ENCODE results near the gene SPRY2.
A peak's percentile ranks its signal among the peaks of the same experiment; 100 is the strongest.

The SPRY2 gene

DNA sequence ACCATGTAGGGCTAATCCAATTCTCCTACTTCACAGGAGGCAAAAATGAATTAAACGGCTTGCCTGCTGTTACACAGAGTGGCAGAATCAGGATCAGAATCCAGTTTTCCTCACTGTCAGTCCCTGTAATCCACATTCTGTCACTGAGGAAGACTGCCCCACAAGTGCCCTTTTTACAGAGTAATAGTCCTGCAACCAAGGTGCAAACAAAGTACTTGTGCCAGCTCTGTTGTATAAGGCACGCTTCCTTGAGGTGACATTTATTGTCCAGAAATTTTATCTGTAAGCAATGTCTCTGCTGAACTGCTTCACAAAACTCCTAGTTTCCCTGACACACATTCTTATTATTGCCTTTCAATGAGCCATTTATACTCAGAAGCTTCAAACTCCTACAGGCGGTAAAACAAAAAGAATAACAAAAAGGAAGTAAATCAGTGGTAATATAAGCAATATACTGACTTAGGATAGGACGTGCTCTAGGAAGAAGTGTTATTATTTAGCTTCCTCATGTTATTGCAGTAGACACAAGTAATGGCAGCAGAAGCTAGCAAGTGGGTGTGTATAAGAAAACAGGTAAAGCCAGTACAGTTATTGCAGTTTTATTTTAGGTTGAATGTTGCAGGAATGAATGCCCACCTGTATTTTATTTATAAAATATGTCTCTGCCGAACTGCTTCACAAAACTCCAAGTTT lies 28.8 kb downstream of the SPRY2 start:
- no peak for DNase-seq

DNA sequence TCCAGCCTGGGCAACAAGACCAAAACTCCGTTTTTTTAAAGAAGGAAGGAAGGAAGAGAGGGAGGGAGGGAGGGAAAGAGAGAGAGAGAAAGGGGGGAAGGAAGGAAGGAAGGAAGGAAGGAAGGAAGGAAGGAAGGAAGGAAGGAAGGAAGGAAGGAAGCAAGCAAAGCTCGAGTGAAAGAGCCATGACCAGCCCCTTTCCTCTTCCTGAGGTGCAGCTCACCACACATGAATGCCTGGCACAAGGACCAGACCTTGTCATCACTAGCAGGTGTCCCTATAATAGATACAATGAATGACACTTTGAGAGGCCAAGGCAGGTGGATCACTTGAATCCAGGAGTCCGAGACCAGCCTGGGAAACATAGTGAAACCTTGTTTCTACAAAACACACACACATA lies 31.0 kb downstream of the SPRY2 start:
- DNase-seq: no peak

DNA sequence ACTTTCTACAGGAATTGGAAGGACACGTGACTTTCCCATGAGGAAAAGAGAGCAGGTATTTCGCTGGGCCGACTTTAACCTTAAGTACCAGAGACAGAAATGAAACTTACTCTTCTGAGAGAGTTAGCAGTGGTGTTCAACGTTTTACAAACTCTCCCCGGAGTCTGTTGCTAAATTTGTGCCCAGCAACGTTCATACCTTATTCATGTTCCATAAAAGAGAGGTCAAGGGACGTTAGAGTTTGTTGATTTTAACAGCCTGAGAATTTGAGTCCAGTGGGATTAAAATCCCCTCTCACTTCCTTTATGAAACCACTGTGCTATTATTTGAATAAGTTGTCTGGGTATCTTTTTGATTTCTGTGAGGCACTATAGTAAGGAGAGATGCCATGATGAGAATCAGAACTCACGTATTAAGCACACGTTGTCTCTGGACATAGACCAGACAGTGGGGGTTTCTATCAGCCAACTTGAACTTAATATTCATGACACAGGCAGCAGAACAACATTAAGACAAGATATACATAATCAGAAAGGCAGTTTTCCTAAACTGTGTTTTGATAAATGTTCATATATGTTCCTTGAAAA lies 33.4 kb downstream of the SPRY2 start:
- no peak for DNase-seq

DNA sequence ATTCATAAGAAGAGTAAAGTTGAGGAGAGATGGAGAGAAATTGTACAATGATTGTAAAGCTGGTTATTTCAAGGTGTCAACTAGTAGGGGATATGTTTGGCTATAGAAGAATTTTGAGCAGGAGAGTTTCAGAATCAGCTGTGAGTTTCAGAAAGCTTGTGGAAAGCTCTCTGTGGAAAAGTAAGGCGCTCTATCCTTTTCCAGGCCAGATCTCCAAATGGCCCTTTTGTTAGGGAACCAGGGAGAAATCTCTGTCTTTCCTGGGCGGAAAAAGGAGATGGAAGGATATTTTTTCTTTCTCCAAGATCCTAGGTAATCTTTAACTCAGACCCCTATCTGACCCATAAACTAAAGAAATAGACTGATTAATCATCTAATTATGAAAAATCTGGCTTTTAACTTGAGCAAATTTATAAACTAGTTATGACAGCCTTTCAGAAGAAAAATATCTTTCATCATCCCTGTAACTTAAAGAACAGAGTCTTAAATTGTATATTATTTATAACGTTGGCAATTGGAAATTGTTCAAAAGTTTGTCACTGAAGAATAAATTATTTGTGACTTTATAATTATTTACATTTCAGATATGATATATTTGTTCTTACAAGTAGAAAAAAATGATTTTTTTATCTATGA lies 34.5 kb downstream of the SPRY2 start:
- no peak for DNase-seq

DNA sequence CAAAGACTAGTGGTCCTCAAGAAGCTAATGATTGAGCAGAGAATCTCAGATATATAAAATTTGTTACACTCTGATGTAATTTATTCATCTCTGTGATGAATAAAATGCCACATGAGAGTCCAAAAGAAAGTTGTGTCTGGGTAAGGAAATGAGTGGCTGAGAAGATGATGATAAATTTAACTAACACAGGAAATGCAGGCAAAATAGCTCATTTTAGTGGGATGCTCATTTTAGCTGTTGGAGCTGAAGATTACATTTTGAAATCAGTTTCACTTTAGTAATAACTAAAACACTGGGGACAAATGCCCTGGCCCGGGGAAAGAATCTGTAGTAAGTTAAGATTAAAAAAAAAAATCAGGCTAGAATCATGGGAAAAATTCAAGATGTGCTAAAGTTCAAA lies 35.2 kb downstream of the SPRY2 start:
- DNase-seq: no peak

DNA sequence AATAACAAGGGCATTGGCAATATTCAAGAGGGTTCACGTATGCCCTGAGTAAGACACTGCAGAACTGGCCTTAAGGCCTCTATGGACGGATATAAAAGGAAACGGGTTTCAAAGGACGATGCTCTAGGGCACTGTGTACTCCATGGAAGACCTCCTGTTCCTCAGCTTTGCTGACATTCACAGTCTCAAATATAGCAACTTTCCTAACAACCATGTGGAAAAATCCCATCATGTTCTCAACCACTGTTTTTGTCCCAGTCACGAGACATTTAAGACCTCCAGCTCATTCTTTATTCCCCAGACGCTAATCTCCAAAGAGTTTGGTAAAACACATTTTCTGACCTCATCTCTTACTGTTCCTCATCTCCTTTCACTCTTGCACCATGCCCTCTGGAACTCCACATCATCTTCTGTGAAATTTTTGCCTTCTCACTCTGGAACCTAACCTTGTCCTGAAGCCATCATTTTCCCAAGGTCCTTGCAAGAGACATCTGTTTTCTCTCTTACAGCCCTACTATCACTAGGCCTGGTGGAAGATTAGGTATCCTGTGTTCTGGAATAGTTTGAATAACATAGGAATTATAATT lies 37.6 kb downstream of the SPRY2 start:
- no peak for DNase-seq

DNA sequence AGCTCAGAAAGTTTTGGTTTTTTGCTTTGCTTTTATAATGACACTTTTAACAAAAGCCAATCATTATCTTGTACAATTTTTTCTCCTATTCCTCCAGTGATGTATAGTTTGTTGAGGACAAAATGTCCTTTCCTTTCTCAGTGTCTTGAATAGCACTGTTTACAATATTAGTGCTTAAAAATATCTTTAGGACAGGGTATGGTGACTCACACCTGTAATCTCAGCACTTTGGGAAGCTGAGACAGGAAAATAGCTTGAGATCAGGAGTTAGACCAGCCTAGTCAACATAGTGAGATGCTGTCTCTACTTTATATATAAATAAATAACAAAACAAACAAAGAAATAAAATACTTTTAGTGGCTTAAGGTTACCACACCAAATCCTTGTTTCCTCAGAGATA lies 41.9 kb downstream of the SPRY2 start:
- DNase-seq: no peak

DNA sequence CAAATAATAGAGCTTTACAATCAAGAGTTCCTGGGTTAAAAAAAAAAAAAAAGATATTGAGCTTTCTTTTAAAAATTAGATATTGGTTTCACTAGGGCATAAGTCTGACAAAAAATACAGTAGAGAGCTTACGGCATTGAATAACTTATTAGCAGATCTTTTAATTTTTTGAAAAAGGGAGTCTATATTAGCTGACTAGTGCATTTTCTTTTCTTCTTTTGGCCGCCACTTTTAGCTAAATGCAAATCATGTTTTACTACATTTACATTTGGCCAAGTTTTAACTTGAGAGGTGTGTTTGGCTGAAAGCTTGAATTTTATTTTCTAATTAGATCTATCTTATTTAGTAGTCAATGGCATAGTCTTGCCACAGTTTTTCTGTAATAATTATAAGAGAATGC lies 43.4 kb downstream of the SPRY2 start:
- no peak for DNase-seq

DNA sequence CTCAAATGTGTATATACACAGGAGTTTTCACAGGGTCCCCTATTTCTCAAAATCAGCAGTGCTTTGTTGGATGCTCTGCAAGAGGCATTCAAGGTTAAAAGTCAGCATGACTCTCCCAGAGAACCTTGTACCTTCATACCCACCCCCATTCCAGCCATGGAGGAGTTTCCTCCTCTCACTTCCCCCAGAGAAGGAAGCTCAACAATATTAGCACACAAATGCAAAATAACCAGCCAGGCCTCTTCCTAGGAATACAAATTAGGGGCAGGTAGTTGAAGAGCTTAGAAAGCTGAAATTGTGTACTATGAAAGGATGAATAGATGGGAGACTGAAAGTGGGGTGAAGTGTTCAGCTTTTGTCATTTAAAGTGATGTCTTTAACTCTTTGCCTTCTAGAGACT lies 43.8 kb downstream of the SPRY2 start:
- DNase-seq: peak; percentile 29 to 35

DNA sequence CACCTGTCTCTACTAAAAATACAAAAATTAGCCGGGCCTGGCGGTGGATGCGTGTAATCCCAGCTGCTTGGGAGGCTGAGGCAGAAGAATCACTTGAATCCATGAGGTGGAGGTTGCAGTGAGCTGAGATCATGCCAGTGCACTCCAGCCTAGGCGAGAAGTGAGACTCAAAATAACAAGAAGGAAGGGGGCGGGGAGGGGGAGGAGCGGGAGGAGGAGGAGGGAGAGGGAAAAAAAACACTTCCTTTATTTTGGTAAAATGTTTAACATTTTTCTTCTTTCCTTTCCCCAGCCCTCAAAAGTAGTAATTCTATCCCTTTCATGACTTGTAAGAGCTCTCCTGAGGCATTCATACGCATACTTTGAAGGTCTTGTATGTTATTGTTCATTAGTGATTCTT lies 44.3 kb downstream of the SPRY2 start:
- DNase-seq: peak in 1 of 2 donors; percentile 40

DNA sequence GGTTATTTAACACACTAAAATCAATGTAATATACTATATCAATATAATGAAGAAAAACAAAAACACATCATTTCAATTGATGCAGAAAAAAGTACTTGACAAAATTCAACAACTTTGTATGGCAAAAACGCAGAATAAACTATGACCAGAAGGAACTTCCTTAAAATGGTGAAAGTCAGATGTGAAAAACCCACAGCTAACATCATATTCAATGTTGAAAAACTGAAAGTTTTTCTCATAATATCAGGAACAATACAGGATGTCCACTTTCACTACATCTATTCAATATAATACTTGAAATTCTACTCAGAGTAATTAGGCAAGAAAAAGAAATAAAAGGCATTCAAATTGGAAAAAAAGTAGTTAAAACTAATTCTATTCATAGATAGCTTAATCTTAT lies 50.3 kb downstream of the SPRY2 start:
- peak in 1 of 2 donors; percentile 24 for DNase-seq

Data from inflammatory macrophage treated with lipopolysaccharide for 1 hour (primary cell).